GM12873 (cell line): ENCODE measurements around the gene UNC13A.

ENCODE experiments used
- TF ChIP-seq, protein P1 (sequence below): IDR thresholded peaks from 2 replicates; pipeline ENCODE4 v1.5.1; 2012; ENCODE audit warnings: low read depth, mild to moderate bottlenecking, moderate library complexity, low read length, control low read depth; ENCODE audit not compliant: insufficient read depth; ENCODE audit errors: missing control alignments

UNC13A gene

DNA sequence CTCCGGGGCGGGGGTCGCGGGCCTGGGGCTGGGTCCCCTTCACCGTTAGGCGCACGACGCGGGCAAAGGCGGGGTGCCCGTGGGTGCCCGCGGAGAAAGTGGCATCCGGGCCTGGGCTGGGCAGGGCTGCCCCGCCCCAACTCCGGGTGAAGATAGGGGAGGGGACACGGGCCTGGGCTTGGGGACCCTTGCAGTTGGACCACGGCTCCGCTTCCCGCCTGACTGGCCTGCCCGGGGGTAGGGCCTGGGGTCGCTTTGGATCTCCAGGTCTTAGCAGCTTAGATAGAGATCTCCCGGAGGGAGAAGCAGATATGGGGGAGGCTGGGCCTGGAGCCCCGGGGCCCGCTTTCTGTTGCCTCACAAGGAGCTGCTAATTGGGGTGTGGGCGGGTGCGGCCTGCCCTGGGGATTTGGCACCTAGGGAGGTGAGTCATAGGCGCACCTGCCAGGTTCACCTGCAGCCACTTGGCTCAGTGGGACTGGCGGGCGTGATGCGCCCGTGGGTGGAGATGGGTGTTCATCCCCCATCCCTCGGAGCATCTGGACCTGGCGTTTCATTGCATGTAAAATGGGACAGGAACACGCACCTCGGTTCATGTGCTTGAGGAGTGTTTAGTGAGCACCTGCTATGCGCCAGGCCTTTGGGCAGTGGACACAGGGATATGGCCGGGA, 31.7 kb upstream of the UNC13A start:
- TF ChIP-seq, protein P1, sequence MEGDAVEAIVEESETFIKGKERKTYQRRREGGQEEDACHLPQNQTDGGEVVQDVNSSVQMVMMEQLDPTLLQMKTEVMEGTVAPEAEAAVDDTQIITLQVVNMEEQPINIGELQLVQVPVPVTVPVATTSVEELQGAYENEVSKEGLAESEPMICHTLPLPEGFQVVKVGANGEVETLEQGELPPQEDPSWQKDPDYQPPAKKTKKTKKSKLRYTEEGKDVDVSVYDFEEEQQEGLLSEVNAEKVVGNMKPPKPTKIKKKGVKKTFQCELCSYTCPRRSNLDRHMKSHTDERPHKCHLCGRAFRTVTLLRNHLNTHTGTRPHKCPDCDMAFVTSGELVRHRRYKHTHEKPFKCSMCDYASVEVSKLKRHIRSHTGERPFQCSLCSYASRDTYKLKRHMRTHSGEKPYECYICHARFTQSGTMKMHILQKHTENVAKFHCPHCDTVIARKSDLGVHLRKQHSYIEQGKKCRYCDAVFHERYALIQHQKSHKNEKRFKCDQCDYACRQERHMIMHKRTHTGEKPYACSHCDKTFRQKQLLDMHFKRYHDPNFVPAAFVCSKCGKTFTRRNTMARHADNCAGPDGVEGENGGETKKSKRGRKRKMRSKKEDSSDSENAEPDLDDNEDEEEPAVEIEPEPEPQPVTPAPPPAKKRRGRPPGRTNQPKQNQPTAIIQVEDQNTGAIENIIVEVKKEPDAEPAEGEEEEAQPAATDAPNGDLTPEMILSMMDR, result no peak

DNA sequence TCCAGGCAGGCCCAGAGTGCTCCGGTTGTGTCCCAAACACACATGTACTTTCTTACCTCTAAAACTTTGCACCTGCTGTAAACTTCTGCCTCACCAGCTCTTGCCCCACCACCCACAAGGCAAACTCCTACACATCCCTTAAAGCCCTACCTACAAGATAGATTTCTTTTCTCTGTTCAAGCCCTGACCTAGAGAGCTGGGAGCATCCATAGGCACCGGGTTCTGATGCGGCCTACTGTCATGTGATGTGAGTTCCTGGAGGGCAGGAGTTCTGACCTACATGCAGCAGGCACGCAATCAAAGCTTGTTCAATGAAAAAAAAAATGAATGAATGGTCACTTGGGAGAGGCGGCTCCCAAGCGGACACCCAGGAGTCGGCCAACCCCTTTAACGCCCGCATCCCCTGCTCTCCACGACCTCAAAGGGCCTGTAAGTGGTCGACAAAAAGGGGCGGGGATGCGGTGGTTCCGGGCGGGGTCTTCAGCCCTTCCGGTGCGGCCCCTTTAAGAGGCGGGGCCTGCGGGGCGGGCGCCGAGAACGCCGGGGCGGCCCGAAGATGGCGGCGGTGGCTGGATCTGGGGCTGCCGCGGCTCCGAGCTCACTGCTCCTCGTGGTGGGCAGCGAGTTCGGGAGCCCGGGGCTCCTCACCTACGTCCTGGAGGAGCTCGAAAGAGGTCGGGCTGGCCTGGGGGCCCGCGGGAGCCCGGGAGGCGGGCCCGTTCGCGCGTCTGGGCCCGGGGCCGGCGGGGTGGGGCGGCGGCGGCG, 31.0 kb upstream of the UNC13A start, which contains the start of gene MAP1S:
Gene MAP1S, plus strand, starts transcription at position 534 of the 765 bp plus-strand sequence. Its CDS starts 23 bp downstream, at position 557.
- TF ChIP-seq, protein P1, result no peak

DNA sequence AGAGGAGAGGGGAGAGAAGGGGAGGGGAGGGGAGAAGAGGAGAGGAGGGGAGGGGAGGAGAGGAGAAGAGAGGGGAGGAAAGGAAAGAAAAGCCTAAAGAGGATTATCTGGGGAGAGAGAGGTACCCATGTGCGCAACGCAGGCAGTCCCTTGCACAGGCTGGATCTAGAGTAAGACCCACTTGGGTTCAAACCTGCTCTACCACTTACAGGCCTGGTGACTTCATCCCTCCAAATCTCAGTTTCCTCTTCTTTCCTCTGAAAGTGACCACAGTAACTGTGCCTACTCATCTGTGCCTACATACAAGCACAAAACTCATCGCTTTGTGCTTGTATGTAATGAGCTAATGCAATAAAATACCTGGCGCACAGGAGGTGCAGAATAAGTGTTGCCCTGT, 30.4 kb upstream of the UNC13A start:
- TF ChIP-seq, protein P1, result no peak

DNA sequence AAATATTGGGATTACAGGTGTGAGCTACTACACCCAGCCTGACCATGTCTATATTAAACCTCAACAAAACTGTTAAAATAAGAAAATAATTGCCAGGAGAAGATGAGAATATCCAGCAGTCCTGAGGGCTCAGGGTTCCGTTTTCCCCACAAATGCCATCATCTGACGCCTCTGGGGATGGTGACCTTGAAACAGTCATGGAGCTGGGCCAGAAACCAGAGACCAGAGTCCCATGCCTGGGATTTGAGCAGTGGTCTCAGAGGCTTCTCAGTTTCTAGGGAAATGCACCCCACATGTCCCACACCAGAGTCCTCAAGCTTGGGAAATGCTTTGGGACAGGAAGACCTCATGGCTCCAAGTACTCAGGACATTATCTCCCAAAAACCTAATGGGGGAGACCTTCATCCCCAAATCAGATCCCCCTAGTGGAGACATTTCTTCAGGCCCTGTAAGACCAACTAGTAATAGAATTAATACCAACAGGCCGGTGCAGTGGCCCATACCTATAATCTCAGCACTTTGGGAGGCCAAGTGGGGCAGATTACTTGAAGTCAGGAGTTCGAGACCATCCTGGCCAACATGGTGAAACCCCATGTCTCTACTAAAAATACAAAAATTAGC, 28.3 kb upstream of the UNC13A start:
- TF ChIP-seq, protein P1, result peak; percentile 43

DNA sequence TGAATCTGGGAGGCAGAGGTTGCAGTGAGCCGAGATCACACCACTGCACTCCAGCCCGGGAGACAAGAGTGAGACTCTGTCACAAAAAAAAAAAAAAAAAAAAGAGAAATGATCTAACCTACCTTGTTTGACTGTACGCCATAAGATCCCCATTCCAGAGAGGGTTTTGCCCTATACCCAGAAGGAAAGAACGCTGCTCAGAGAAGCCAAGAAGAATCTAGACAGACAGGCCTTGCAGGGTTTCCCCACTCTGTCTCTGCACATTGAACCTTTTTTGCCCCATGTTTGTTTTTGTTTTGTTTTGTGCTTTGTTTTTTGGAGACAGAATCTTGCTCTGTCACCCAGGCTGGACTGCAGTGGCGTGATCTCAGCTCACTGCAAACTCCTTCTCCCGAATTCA, 23.7 kb upstream of the UNC13A start:
- TF ChIP-seq, protein P1, result no peak

DNA sequence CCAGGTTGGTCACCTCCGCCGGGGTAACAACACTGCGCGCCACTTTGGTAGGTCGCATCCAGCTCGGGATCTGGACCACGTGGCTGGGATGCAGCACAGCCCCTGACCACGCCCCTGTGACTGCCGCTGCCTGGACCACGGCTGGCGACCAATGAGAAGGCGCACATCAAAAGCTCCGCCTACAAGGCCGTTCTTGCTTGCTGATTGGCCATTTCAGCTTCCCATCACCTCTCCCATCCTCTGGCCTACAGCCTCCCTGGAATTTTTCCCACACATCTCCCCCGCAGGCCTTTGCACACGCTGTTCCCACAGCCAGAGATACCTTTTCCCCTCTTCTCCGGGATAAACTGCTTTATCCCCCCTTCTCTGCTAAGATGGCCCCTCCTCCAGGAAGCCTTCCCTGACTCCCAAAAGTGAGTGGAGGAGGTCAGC, 18.6 kb upstream of the UNC13A start:
- TF ChIP-seq, protein P1, result no peak

DNA sequence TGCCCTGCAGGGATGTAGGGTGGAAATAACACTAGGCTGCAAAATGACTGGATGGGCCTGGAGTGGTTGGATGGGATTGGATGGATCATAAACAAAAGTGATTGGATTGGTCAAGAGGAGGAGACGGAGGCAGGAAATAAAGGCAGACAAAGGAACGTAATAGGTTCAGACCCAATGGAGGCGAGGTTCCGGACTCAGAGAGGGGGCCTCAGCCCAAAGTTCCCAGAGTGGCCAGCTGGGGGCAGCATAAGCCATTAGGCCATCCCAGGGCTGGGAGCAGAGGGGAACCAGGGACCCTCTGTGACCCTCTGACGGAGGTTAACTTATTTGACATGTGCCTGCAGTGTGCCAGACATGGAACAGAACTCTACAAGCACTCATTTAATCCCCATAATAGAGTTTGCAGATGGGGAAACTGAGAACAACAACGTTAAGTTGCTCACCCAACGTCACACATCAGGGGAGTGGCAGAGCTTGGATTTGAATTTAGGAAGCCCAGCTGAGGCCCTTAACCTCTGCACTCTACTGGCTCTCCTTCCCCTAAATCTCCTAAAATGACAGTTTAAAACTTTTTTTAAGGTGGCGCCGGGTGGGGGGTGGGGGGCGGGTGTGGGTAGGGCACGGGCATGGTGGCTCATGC, 15.8 kb upstream of the UNC13A start:
- TF ChIP-seq, protein P1, result peak; percentile 97
